Stimulated activated CD4-positive, alpha-beta T cell treated with anti-CD3 and anti-CD28 coated beads, Interleukin-12 subunit alpha, Interleukin-12 subunit beta, amount 100 ng/mL, for 24 hours (primary cell): ENCODE results near the gene RRAD.

Source experiments
- DNase-seq, 2 experiments: peaks; one replicate each; pipeline ENCODE4 v3.0.0-alpha.2; 2020; ENCODE audit warnings: low read depth in 2 of 2

The RRAD gene

GRCh38 chr16:66917741-66918140 is 7.6 kb downstream of the RRAD start:
- DNase-seq = no peak

GRCh38 chr16:66916518-66916917 is 8.8 kb downstream of the RRAD start:
- no peak for DNase-seq

GRCh38 chr16:66915041-66915440 is 10.3 kb downstream of the RRAD start:
- no peak for DNase-seq

- DNase-seq = no peak
Observed at GRCh38 chr16:66914541-66914940, 10.8 kb downstream of the RRAD start.

GRCh38 chr16:66913711-66914110 is 11.6 kb downstream of the RRAD start:
- DNase-seq = no peak

GRCh38 chr16:66913081-66913480 is 12.3 kb downstream of the RRAD start:
- DNase-seq = no peak

GRCh38 chr16:66911801-66912200 is 13.5 kb downstream of the RRAD start:
- no peak for DNase-seq

- DNase-seq = no peak
Observed at GRCh38 chr16:66911112-66911511, 14.2 kb downstream of the RRAD start.

- no peak for DNase-seq
Observed at GRCh38 chr16:66910175-66910940, 15.0 kb downstream of the RRAD start.

- no peak for DNase-seq
Observed at GRCh38 chr16:66908762-66909559, 16.4 kb downstream of the RRAD start.

- DNase-seq = no peak
Observed at GRCh38 chr16:66908116-66908515, 17.2 kb downstream of the RRAD start.

- DNase-seq = no peak
Observed at GRCh38 chr16:66906916-66907836, 18.2 kb downstream of the RRAD start.

GRCh38 chr16:66905633-66906539 is 19.4 kb downstream of the RRAD start:
- no peak for DNase-seq

GRCh38 chr16:66904846-66905632 is 20.3 kb downstream of the RRAD start:
- DNase-seq = no peak

GRCh38 chr16:66904428-66904845 is 20.9 kb downstream of the RRAD start:
- no peak for DNase-seq

GRCh38 chr16:66903544-66904427 is 21.5 kb downstream of the RRAD start:
- no peak for DNase-seq

- DNase-seq = no peak
Observed at GRCh38 chr16:66902648-66903543, 22.4 kb downstream of the RRAD start.

- no peak for DNase-seq
Observed at GRCh38 chr16:66901626-66902025, 23.7 kb downstream of the RRAD start.
